Measurements from ENCODE around the gene NCOA5. TPM values are rescaled to one million over a fixed set of nuclear protein-coding genes. Genes with fewer than 3 reads are reported as not detected.

The NCOA5 gene
- total RNA-seq, 1 donor, result 14.5 TPM

- no peak overlapping the region for H3K4me2 ChIP-seq (ENCODE audit: insufficient read depth, low read length)
These were observed 22.1 kb upstream of the NCOA5 start for GRCh38 chr20:46111836-46112212.

GRCh38 chr20:46111028-46111835 is 21.5 kb upstream of the NCOA5 start:
- Histone ChIP-seq H3K27me3 (ENCODE audit: insufficient read depth, low read length) (peaks cover 45% of the 10 kb centered on the region), H2AFZ (ENCODE audit: low read length) (no peak overlapping the region), H4K20me1 (ENCODE audit: insufficient read depth, low read length) (no peaks in the 10 kb centered on the region), H3K9me3 (ENCODE audit: low read depth, low read length) (no peaks in the 10 kb centered on the region), H3K4me3 (ENCODE audit: insufficient read depth, low read length) (no peak overlapping the region), H3K4me1 (ENCODE audit: insufficient read depth, low read length) (no peaks in the 10 kb centered on the region), H3K79me2 (ENCODE audit: insufficient read depth, low read length) (no peaks in the 10 kb centered on the region), H3K36me3 (ENCODE audit: insufficient read depth, low read length) (no peaks in the 10 kb centered on the region), H3K27ac (ENCODE audit: low read depth, low read length) (no peak overlapping the region), H3K4me2 (ENCODE audit: insufficient read depth, low read length) (no peak overlapping the region)
- no peak for TF ChIP-seq CTCF (IDR thresholded peaks at IDR 0.05; ENCODE audit: extremely low read depth, low read depth, low read length)
- DNase-seq (ENCODE audit: insufficient read length, low spot score, missing footprints), result no peak

More at GRCh38 chr20:46111836-46112212, 22.1 kb upstream of the NCOA5 start:
- no peaks in the 10 kb centered on the region for H3K4me1 ChIP-seq (ENCODE audit: insufficient read depth, low read length)
- no peaks in the 10 kb centered on the region for H3K9me3 ChIP-seq (ENCODE audit: low read depth, low read length)
- peaks cover 43% of the 10 kb centered on the region for H3K27me3 ChIP-seq (ENCODE audit: insufficient read depth, low read length)
- TF ChIP-seq CTCF (IDR thresholded peaks at IDR 0.05; ENCODE audit: extremely low read depth, low read depth, low read length), result no peak
- no peak overlapping the region for H2AFZ ChIP-seq (ENCODE audit: low read length)
- H3K27ac ChIP-seq (ENCODE audit: low read depth, low read length), result no peak overlapping the region
- no peak overlapping the region for H3K4me3 ChIP-seq (ENCODE audit: insufficient read depth, low read length)
- DNase-seq (ENCODE audit: insufficient read length, low spot score, missing footprints), result no peak
- H3K36me3 ChIP-seq (ENCODE audit: insufficient read depth, low read length), result no peaks in the 10 kb centered on the region
- H4K20me1 ChIP-seq (ENCODE audit: insufficient read depth, low read length), result no peaks in the 10 kb centered on the region
- H3K79me2 ChIP-seq (ENCODE audit: insufficient read depth, low read length), result no peaks in the 10 kb centered on the region

GRCh38 chr20:46108976-46109375 is 19.2 kb upstream of the NCOA5 start:
- no peak overlapping the region for H3K4me3 ChIP-seq (ENCODE audit: insufficient read depth, low read length)
- DNase-seq (ENCODE audit: insufficient read length, low spot score, missing footprints), result no peak
- H3K4me2 ChIP-seq (ENCODE audit: insufficient read depth, low read length), result no peak overlapping the region
- no peak for TF ChIP-seq CTCF (IDR thresholded peaks at IDR 0.05; ENCODE audit: extremely low read depth, low read depth, low read length)
- H3K27me3 ChIP-seq (ENCODE audit: insufficient read depth, low read length), result peaks cover 45% of the 10 kb centered on the region
- no peak overlapping the region for H2AFZ ChIP-seq (ENCODE audit: low read length)
- H3K9me3 ChIP-seq (ENCODE audit: low read depth, low read length), result no peaks in the 10 kb centered on the region
- no peaks in the 10 kb centered on the region for H3K4me1 ChIP-seq (ENCODE audit: insufficient read depth, low read length)
- no peaks in the 10 kb centered on the region for H3K36me3 ChIP-seq (ENCODE audit: insufficient read depth, low read length)
- no peak overlapping the region for H3K27ac ChIP-seq (ENCODE audit: low read depth, low read length)
- H4K20me1 ChIP-seq (ENCODE audit: insufficient read depth, low read length), result no peaks in the 10 kb centered on the region
- no peaks in the 10 kb centered on the region for H3K79me2 ChIP-seq (ENCODE audit: insufficient read depth, low read length)

- no peaks in the 10 kb centered on the region for H3K79me2 ChIP-seq (ENCODE audit: insufficient read depth, low read length)
- H3K36me3 ChIP-seq (ENCODE audit: insufficient read depth, low read length), result no peaks in the 10 kb centered on the region
- H2AFZ ChIP-seq (ENCODE audit: low read length), result no peak overlapping the region
- no peak overlapping the region for H3K4me3 ChIP-seq (ENCODE audit: insufficient read depth, low read length)
- H4K20me1 ChIP-seq (ENCODE audit: insufficient read depth, low read length), result no peaks in the 10 kb centered on the region
- H3K27me3 ChIP-seq (ENCODE audit: insufficient read depth, low read length), result peaks cover 43% of the 10 kb centered on the region
- no peak for TF ChIP-seq CTCF (IDR thresholded peaks at IDR 0.05; ENCODE audit: extremely low read depth, low read depth, low read length)
- H3K4me2 ChIP-seq (ENCODE audit: insufficient read depth, low read length), result no peak overlapping the region
- DNase-seq (ENCODE audit: insufficient read length, low spot score, missing footprints), result no peak
- no peaks in the 10 kb centered on the region for H3K4me1 ChIP-seq (ENCODE audit: insufficient read depth, low read length)
- H3K27ac ChIP-seq (ENCODE audit: low read depth, low read length), result no peak overlapping the region
- no peaks in the 10 kb centered on the region for H3K9me3 ChIP-seq (ENCODE audit: low read depth, low read length)
These were observed 18.7 kb upstream of the NCOA5 start for GRCh38 chr20:46108435-46108841.

Data from osteoblast (primary cell).